H9 (cell line): ENCODE results near the gene ELFN1. TPM values are rescaled to one million over a fixed set of nuclear protein-coding genes. Genes with fewer than 3 reads are reported as not detected.

Source experiments
- DNase-seq: peaks from one replicate; pipeline ENCODE4 v3.0.0-alpha.2; 2017
- H2AFZ ChIP-seq: one replicate; pipeline ENCODE4 v1.6.1; 2013; ENCODE audit warnings: mild to moderate bottlenecking, low read length, control low read depth, moderate library complexity
- H2AK5ac ChIP-seq: 2 replicates; pipeline ENCODE4 v1.6.1; 2013; ENCODE audit warnings: low read length, control low read depth, mixed read lengths; ENCODE audit not compliant: insufficient read length
- H2BK120ac ChIP-seq: one replicate; pipeline ENCODE4 v1.6.1; 2013; ENCODE audit warnings: low read depth, mild to moderate bottlenecking, low read length, control low read depth, inconsistent platforms; ENCODE audit not compliant: poor library complexity, severe bottlenecking
- H2BK12ac ChIP-seq: 2 replicates; pipeline ENCODE4 v1.6.1; 2013; ENCODE audit warnings: low read length, control low read depth, mixed read lengths, low read depth; ENCODE audit not compliant: insufficient read length
- H2BK15ac ChIP-seq: 2 replicates; pipeline ENCODE4 v1.6.1; 2013; ENCODE audit warnings: low read depth, low read length, control low read depth
- H2BK20ac ChIP-seq: one replicate; pipeline ENCODE4 v1.6.1; 2013; ENCODE audit warnings: low read depth, mild to moderate bottlenecking, low read length, control low read depth, inconsistent platforms; ENCODE audit not compliant: poor library complexity, severe bottlenecking
- H2BK5ac ChIP-seq: 2 replicates; pipeline ENCODE4 v1.6.1; 2013; ENCODE audit warnings: low read length, control low read depth, mixed read lengths; ENCODE audit not compliant: insufficient read length
- H3K14ac ChIP-seq: 2 replicates; pipeline ENCODE4 v1.6.1; 2013; ENCODE audit warnings: low read length, control low read depth; ENCODE audit not compliant: insufficient read depth
- H3K18ac ChIP-seq: 2 replicates; pipeline ENCODE4 v1.6.1; 2013; ENCODE audit warnings: low read depth, mild to moderate bottlenecking, mixed read lengths, low read length, control low read depth; ENCODE audit not compliant: insufficient read length
- H3K23ac ChIP-seq: 2 replicates; pipeline ENCODE4 v1.6.1; 2013; ENCODE audit warnings: low read length, control low read depth, mixed read lengths, low read depth; ENCODE audit not compliant: insufficient read length
- H3K23me2 ChIP-seq: 2 replicates; pipeline ENCODE4 v1.6.1; 2013; ENCODE audit warnings: low read depth, mild to moderate bottlenecking, mixed read lengths, low read length, control low read depth; ENCODE audit not compliant: insufficient read length, poor library complexity, severe bottlenecking
- H3K27ac ChIP-seq: 2 replicates; pipeline ENCODE4 v1.5.1; 2013; ENCODE audit warnings: low read length, control low read depth, mixed read lengths, low read depth; ENCODE audit not compliant: insufficient read length
- H3K27me3 ChIP-seq: 2 replicates; pipeline ENCODE4 v1.6.1; 2013; ENCODE audit warnings: low read length, control low read depth, inconsistent platforms; ENCODE audit not compliant: insufficient read depth
- H3K4ac ChIP-seq: 2 replicates; pipeline ENCODE4 v1.6.1; 2013; ENCODE audit warnings: low read depth, mild to moderate bottlenecking, control low read depth, inconsistent platforms, low read length, moderate library complexity
- H3K4me1 ChIP-seq: 2 replicates; pipeline ENCODE4 v1.6.1; 2013; ENCODE audit warnings: low read length, control low read depth, inconsistent platforms; ENCODE audit not compliant: insufficient read depth
- H3K4me2 ChIP-seq: 2 replicates; pipeline ENCODE4 v1.6.1; 2013; ENCODE audit warnings: low read length, control low read depth, mixed read lengths; ENCODE audit not compliant: insufficient read length, insufficient read depth
- H3K56ac ChIP-seq: 2 replicates; pipeline ENCODE4 v1.6.1; 2013; ENCODE audit warnings: low read depth, mild to moderate bottlenecking, mixed read lengths, low read length, control low read depth; ENCODE audit not compliant: insufficient read length
- H3K79me1 ChIP-seq: 2 replicates; pipeline ENCODE4 v1.6.1; 2013; ENCODE audit warnings: low read depth, mild to moderate bottlenecking, moderate library complexity, low read length, control low read depth, inconsistent platforms; ENCODE audit not compliant: insufficient read depth, poor library complexity, severe bottlenecking
- H3K79me2 ChIP-seq: 2 replicates; pipeline ENCODE4 v1.6.1; 2013; ENCODE audit warnings: low read length, control low read depth, inconsistent platforms; ENCODE audit not compliant: insufficient read depth
- H3K9ac ChIP-seq: 2 replicates; pipeline ENCODE4 v1.6.1; 2013; ENCODE audit warnings: low read length, control low read depth, mixed read lengths; ENCODE audit not compliant: insufficient read length; ENCODE audit errors: extremely low read depth
- H3K9me3 ChIP-seq: one replicate; pipeline ENCODE4 v1.6.1; 2013; ENCODE audit warnings: low read depth, low read length, inconsistent platforms; ENCODE audit not compliant: control insufficient read depth
- H3T11ph ChIP-seq: one replicate; pipeline ENCODE4 v1.6.1; 2013; ENCODE audit warnings: mild to moderate bottlenecking, low read length, control low read depth, inconsistent platforms
- H4K20me1 ChIP-seq: one replicate; pipeline ENCODE4 v1.6.1; 2013; ENCODE audit not compliant: control insufficient read depth, insufficient read length, insufficient read depth
- H4K5ac ChIP-seq: 2 replicates; pipeline ENCODE4 v1.6.1; 2013; ENCODE audit warnings: low read depth, mild to moderate bottlenecking, mixed read lengths, low read length, control low read depth; ENCODE audit not compliant: insufficient read length
- H4K8ac ChIP-seq: replicated peaks from 2 replicates; pipeline ENCODE4 v1.6.1; 2013; ENCODE audit warnings: low read length, control low read depth, mixed read lengths, low read depth; ENCODE audit not compliant: insufficient read length
- H4K91ac ChIP-seq: 2 replicates; pipeline ENCODE4 v1.6.1; 2013; ENCODE audit warnings: low read depth, mild to moderate bottlenecking, moderate library complexity, mixed read lengths, low read length, control low read depth; ENCODE audit not compliant: insufficient read length
- H3K27ac Mint-ChIP-seq, 3 experiments: 2 replicates in 2 of 3; 3 replicates in 1 of 3; pipeline ENCODE4 v1.8.0; 2020 to 2021; ENCODE audit warnings: mixed read lengths in 3 of 3, mild to moderate bottlenecking in 1 of 3, moderate library complexity in 1 of 3
- H3K27me3 Mint-ChIP-seq: 2 replicates; pipeline ENCODE4 v1.8.0; 2021; ENCODE audit warnings: low read depth, mild to moderate bottlenecking, moderate library complexity, mixed read lengths
- H3K36me3 Mint-ChIP-seq, 3 experiments: 2 replicates in 2 of 3; 3 replicates in 1 of 3; pipeline ENCODE4 v1.8.0; 2020 to 2021; ENCODE audit warnings: low read depth in 3 of 3, mixed read lengths in 3 of 3; ENCODE audit not compliant: insufficient read depth in 1 of 3
- H3K4me1 Mint-ChIP-seq, 2 experiments: 2 replicates each; pipeline ENCODE4 v1.8.0; 2020; ENCODE audit warnings: mixed read lengths in 2 of 2
- H3K4me3 Mint-ChIP-seq, 2 experiments: 2 replicates in 1 of 2; 3 replicates in 1 of 2; pipeline ENCODE4 v1.8.0; 2020 to 2021; ENCODE audit warnings: mild to moderate bottlenecking in 2 of 2, mixed read lengths in 2 of 2, moderate library complexity in 1 of 2
- H3K9me3 Mint-ChIP-seq, 2 experiments: 2 replicates in 1 of 2; 3 replicates in 1 of 2; pipeline ENCODE4 v1.8.0; 2020; ENCODE audit warnings: mild to moderate bottlenecking in 2 of 2, mixed read lengths in 2 of 2, moderate library complexity in 1 of 2
- CTCF ChIP-seq: fragments of 200-600 bp; sonication (generic); conservative IDR thresholded peaks from 3 replicates; pipeline ENCODE4 v1.8.0; 2021; ENCODE audit warnings: antibody characterized with exemption, mild to moderate bottlenecking
- WGBS: extraction: QIAGEN DNeasy Blood & Tissue Kit; methylation state at CpG from one replicate; pipeline ENCODE4 v1.1.7; 2013; ENCODE audit warnings: missing lambda C conversion rate, low lambda C conversion rate, mixed read lengths; ENCODE audit not compliant: insufficient read length; ENCODE audit errors: extremely low coverage; 5-methylcytosine and 5-hydroxymethylcytosine counted together
- total RNA-seq: library from RNA; stranded (reverse); gene quantifications from 2 replicates; pipeline ENCODE4 v1.2.1, GENCODE V29; 2021

Gene ELFN1
- total RNA-seq, 1 experiment from 2014 or later, result 3.7 TPM

- Mint-ChIP-seq H3K4me1 (peaks cover 3 to 7% of the 10 kb centered on the region in 2 experiments), H3K9me3 (peaks cover 13 to 18% of the 10 kb centered on the region in 2 experiments), H3K4me3 (no peak overlapping the region), H3K27ac (no peak overlapping the region), H3K36me3 (peaks cover 0 to 4% (median 0%) of the 10 kb centered on the region in 3 experiments; a peak in 2 of 7 replicates), H3K27me3 (peaks cover 24% of the 10 kb centered on the region)
- H3K23ac ChIP-seq, result no peak overlapping the region
- H3K23me2 ChIP-seq, result no peaks in the 10 kb centered on the region
- H3K4me1 ChIP-seq, result no peaks in the 10 kb centered on the region
- H4K91ac ChIP-seq, result no peak overlapping the region
- TF ChIP-seq CTCF, result no peak
- no peak overlapping the region for H3K56ac ChIP-seq
- no peak overlapping the region for H3K18ac ChIP-seq
- H3K79me2 ChIP-seq, result no peaks in the 10 kb centered on the region
- no peak overlapping the region for H4K8ac ChIP-seq
- no peak overlapping the region for H3T11ph ChIP-seq
- H3K9ac ChIP-seq, result no peak overlapping the region
- no peaks in the 10 kb centered on the region for H3K9me3 ChIP-seq
- no peak overlapping the region for H2BK12ac ChIP-seq
- no peak overlapping the region for H2AFZ ChIP-seq
- no peak overlapping the region for H3K27ac ChIP-seq
- no peak overlapping the region for H3K4me2 ChIP-seq
- H2BK20ac ChIP-seq, result no peak overlapping the region
- H3K4ac ChIP-seq, result no peak overlapping the region
- H3K79me1 ChIP-seq, result no peaks in the 10 kb centered on the region
- H2AK5ac ChIP-seq, result no peak overlapping the region
- no peak overlapping the region for H3K14ac ChIP-seq
- H4K20me1 ChIP-seq, result no peaks in the 10 kb centered on the region
- no peak overlapping the region for H2BK15ac ChIP-seq
- no CpG with 5 or more reads among the region's 5 CpGs for WGBS
- H4K5ac ChIP-seq, result no peak overlapping the region
- no peak overlapping the region for H2BK5ac ChIP-seq
- no peak overlapping the region for H2BK120ac ChIP-seq
- no peak for DNase-seq
- H3K27me3 ChIP-seq, result no peaks in the 10 kb centered on the region
Observed at GRCh38 chr7:1631678-1632077, 38.4 kb upstream of the ELFN1 start.
